K562 treated with DMSO at 1 percent for 48 hours (cell line): Measurements from ENCODE around the gene RNF6. TPM values are rescaled to one million over a fixed set of nuclear protein-coding genes. Genes with fewer than 3 reads are reported as not detected.

Experiments used
- total RNA-seq: library from RNA; unstranded; fragments of 300-600 nt; gene quantifications from 2 replicates; pipeline ENCODE4 v1.2.3, GENCODE V29; 2022; ENCODE audit warnings: low replicate concordance; ENCODE audit errors: extremely low read depth

RNF6 gene
- not detected in 2 replicates for total RNA-seq

GRCh38 chr13:26221721-26222519, at the start of gene RNF6:
RNF6 (minus strand) TSS chr13:26222314; CDS start chr13:26219649, 2,665 bp downstream.

GRCh38 chr13:26253787-26254582, 31.9 kb upstream of the RNF6 start, which contains the start of gene CDK8:
CDK8 (plus strand) TSS chr13:26254129; CDS start chr13:26254642, 513 bp downstream.

Other genes starting within 250 kb of the RNF6 start
- gene SHISA2, start 170.3 kb downstream of the RNF6 start, total RNA-seq: not detected in 2 replicates
- not detected in 2 replicates for gene CDK8, start 31.8 kb upstream of the RNF6 start, total RNA-seq